HG03175 (cell line): Measurements from ENCODE around the gene GHRHR.
A peak's percentile ranks its signal among the peaks of the same experiment; 100 is the strongest.

Source experiments
- ATAC-seq: cut with Tn5 transposase; IDR thresholded peaks from one replicate; pipeline ENCODE4 v1.9.1; 2021; ENCODE audit warnings: mild to moderate bottlenecking, moderate library complexity; ENCODE audit not compliant: unreplicated experiment

The GHRHR gene

DNA sequence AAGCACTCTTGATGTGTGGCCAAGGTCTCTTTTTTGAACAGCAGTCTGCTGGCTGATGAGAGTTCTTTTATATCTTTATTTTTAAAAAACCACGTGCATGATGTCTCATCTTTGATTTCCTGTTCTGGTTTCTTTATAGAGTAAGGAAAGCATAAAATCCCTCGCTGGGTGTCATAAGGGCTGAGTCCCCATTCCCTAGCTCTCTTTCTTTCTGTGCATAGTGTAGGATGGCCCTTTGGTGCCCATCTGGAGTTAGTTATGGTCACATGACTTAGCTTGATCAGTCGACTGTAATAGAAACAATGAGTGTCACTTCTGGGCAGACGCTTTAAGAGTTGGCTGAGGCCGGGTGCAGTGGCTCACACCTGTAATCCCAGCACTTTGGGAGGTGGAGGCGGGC lies 38.5 kb downstream of the GHRHR start:
- no peak for ATAC-seq

DNA sequence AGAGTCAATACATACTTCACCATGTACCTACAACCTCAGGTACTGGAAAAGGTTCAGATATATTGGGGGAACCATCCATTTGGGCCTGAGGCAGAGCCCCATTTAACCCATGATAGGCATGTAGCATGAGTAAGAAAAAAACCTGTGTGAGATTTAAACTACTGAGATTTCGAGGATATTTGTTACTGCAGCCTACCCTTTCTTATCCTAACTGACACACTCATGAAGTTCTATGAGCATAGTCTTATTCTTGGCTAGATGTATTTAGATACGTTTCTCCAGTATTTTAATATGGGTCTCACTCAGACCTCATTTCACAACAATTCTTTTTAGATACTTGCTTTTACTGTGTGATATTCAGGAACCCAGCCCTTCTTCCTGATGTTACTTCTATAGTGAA lies 39.3 kb downstream of the GHRHR start:
- ATAC-seq: no peak

DNA sequence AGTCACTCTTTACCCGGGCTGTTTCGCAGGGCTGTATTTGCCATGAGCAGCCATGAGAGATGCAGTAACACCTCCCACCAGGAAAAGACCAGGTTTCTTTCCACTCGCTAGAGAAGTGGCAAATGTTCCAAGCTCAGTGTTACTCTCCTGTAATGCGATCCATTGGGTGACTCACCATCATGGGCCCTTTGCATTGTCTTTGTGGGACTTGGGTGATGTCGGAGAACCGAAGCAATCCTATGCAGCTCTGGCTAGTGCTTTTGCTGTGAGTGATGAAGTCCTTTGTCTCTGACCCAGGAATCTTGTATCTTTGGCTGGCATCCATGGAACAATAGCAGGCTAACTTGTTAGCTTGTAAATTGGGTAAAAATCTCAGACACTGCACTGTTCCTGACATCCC lies 40.0 kb downstream of the GHRHR start:
- no peak for ATAC-seq

DNA sequence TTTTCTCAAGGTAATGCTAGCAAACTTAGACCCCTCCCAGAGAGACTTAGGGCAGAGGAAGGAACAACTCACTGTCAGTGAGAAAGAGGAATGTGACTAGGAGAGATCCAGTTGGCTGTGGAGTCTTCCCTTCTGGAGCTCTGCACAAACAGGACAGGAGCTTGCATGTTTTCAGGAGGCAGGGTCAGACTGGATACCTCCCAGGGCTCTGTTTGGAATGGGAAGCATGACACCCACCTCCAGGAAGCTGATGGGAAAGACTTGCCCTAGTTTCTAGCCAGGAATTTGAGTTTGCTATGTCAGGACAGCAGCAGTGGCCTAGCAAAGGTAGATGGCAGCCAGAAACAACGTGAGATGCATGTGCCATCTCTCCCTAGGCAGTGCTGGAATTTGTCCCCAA lies 40.6 kb downstream of the GHRHR start:
- no peak for ATAC-seq

GRCh38 chr7:31006857-31007256 lies 43.1 kb downstream of the GHRHR start:
- no peak for ATAC-seq

- ATAC-seq: no peak
Measured at GRCh38 chr7:31007634-31008033, 43.9 kb downstream of the GHRHR start.

DNA sequence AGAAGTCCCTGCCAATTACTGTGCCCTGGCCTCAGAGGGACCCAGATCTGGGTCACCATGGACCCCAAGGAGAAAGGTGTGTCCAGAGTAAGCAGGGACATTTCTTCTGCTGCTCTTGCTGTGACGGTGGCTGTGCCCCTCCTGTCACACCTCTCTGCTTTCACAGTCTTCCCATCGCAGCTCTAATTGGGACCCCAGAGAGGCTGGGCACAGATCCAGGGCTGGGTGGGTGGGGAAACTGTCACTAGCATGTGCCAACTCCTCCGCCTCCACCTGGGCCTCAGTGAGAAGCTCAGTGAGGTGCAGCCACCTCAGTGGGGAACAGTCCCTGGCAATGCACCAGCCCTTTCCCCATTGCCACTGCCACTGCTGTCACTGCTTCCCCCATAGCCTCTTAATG lies 51.1 kb downstream of the GHRHR start:
- no peak for ATAC-seq

DNA sequence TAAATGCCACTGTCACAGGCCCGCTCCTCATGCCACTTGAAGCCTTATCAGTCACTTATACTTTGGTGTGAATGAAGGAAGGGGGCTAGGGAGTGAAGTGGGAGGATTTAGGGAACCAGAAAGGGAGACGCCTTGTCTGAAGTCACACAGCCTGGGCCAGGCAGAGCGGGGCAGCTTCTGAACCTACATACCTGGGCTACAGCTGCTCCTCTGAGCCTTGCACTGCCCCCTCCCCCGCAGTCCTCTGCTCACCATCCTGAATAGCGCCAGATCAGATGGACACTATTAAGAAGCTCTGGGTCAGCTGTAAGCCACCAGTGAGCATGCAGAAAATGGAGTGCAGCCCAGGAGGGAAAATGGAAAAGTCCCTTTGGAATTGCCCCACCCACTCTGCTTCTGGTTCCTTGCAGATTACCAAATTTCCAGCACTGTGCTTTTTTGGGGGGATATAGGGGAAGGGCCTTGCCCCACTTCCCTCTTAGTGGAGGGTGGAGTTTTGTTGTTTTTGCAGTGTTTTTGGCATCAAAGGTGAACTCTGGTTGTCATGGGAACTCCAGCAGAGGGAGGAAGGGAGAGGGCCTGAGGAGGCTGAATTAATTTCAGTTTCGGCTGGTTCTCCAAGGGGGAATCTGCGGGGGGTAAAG lies 53.4 kb downstream of the GHRHR start:
- no peak for ATAC-seq

GRCh38 chr7:31017721-31018120 lies 54.0 kb downstream of the GHRHR start:
- no peak for ATAC-seq

DNA sequence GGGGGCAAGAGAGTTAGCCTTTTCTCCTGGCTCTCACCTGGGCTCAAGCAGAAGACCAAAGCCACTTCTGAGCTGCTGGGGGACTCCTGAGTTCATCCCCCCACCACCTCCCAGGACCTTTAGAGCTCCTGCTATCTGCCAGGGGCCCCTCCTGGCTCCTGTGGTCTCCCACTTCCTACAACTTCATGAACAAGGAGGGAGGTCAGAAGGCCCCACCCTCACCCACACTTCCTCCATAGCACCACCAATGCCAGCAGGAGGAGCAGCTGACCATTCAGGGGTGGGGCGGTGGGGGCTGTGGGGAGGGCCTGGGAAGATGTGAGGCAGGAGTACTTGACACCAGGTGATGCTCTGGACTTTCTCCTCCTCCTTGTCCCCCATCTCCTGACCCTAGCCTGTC lies 55.8 kb downstream of the GHRHR start:
- no peak for ATAC-seq

DNA sequence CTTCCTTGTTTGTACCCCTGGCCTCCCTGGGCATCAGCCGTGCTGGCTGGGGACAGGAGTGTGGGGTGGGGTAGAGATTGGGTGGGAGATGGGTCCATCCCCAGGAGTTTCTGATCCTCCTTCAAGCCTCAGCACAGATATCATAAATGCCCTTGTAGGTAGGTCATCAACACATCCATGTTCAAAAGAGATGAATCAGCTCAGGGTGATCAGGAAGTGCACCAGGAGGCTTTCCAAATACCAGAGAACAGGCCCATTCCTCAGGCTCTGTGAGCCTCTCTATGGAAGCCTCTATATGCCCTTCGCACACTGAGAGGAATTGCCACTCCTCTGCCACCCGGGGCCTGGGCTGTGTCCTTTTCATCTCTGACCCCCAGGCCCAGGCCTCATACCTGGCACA lies 56.4 kb downstream of the GHRHR start:
- no peak for ATAC-seq

- no peak for ATAC-seq
Measured at GRCh38 chr7:31020652-31021051, 56.9 kb downstream of the GHRHR start.

GRCh38 chr7:31022117-31022516 lies 58.4 kb downstream of the GHRHR start:
- ATAC-seq: no peak

- no peak for ATAC-seq
Measured at GRCh38 chr7:31022726-31023125, 59.0 kb downstream of the GHRHR start.

DNA sequence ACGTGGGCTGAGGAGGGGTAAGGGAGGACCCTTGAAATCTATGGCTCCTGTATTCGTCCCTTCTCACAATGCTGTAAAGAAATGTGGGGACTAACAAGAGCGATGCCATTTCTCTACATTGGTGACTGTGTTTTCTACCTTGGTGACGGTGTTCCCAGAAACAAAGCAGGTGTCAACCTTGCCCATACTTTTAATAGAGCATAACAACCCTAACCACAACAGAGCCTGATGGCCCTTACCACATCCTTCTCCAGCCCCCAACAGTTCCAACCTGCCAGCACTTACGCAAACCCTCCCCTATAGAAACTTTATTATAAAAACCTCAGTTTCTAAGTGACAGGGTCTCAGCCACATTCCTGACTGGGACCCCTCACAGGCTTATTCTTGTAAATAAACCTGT lies 60.1 kb downstream of the GHRHR start:
- ATAC-seq: peak; percentile 46

DNA sequence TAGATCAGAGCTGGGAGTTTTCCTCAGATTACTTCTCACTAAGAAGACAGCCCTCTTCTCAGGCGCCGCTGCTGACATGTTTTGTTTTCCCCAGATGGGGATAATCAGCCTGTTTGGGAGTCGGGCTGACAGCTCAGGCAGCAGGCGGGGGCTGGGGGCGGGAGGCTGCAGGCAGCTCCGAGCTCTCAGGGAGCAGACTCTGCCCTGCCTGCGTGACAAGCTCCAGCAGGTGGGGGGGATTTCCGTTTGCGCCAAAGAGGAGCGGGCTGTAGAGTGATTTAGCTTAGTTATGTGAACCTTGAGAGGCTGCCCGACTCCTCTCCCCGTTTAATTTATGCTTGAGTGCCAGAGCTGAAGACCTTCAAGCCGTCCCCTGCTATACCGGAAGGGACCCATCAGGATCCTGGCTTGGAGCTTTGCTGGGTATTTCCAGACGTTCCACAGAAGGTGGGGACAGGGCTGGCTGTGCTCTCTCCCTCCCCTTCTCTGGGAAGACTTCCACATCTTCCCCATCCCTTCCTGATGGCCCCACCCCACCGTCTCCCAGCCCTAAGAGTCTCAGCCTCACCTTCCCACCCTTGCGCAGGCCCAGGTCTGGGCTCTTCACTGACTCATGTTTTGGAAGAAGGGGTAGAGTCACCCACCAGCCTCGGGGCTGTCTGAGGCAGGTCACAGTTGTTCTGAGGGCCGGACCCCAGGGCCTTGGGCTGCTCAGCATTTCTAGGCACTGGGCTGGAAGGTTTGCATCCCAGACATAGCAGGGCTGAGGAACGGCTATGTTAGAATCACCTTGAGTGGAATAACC lies 63.6 kb downstream of the GHRHR start:
- ATAC-seq: no peak

GRCh38 chr7:31028006-31028405 lies 64.3 kb downstream of the GHRHR start:
- ATAC-seq: no peak

- no peak for ATAC-seq
Measured at GRCh38 chr7:31028417-31028992, 64.8 kb downstream of the GHRHR start.
